Loucy (cell line): Measurements from ENCODE around the gene IFI44L.

Experiments
- H2AFZ ChIP-seq: fragments of 200-600 bp; sonication (generic); 2 replicates; pipeline ENCODE4 v1.6.0; 2016; ENCODE audit warnings: antibody characterized with exemption, mild to moderate bottlenecking, low read length, moderate library complexity
- H3F3A ChIP-seq: fragments of 200-600 bp; 2 replicates; pipeline ENCODE4 v1.6.0; 2016; ENCODE audit warnings: antibody characterized with exemption, low read depth, mild to moderate bottlenecking
- H3K27me3 ChIP-seq: fragments of 200-600 bp; sonication (generic); 2 replicates; pipeline ENCODE4 v1.6.1; 2014; ENCODE audit warnings: low read length, mild to moderate bottlenecking; ENCODE audit not compliant: insufficient read depth, poor library complexity, severe bottlenecking
- H3K36me3 ChIP-seq: fragments of 200-600 bp; sonication (generic); 2 replicates; pipeline ENCODE4 v1.6.1; 2016; ENCODE audit warnings: low read length; ENCODE audit not compliant: insufficient read depth
- H3K4me1 ChIP-seq: fragments of 200-600 bp; sonication (generic); 2 replicates; pipeline ENCODE4 v1.5.1; 2014; ENCODE audit warnings: low read length, mild to moderate bottlenecking; ENCODE audit not compliant: insufficient read depth, poor library complexity, severe bottlenecking
- H3K4me2 ChIP-seq: fragments of 200-600 bp; sonication (generic); 2 replicates; pipeline ENCODE4 v1.6.0; 2014; ENCODE audit warnings: antibody characterized with exemption, low read length, low read depth, mild to moderate bottlenecking; ENCODE audit not compliant: poor library complexity, severe bottlenecking
- H3K4me3 ChIP-seq: fragments of 200-600 bp; sonication (generic); 2 replicates; pipeline ENCODE4 v1.5.1; 2014; ENCODE audit warnings: low read length, mild to moderate bottlenecking, mixed read lengths; ENCODE audit not compliant: poor library complexity, severe bottlenecking
- H3K79me2 ChIP-seq: fragments of 200-600 bp; sonication (generic); 2 replicates; pipeline ENCODE4 v1.6.1; 2014; ENCODE audit warnings: low read length; ENCODE audit not compliant: insufficient read depth
- H3K9ac ChIP-seq: fragments of 200-600 bp; sonication (generic); 2 replicates; pipeline ENCODE4 v1.6.0; 2014; ENCODE audit warnings: mild to moderate bottlenecking, low read depth, low read length, moderate library complexity; ENCODE audit not compliant: poor library complexity, severe bottlenecking
- H3K9me2 ChIP-seq: fragments of 200-600 bp; sonication (generic); replicated peaks from 2 replicates; pipeline ENCODE4 v1.6.1; 2016; ENCODE audit warnings: low read depth, low read length, mixed read lengths
- H3K9me3 ChIP-seq: fragments of 200-600 bp; sonication (generic); 2 replicates; pipeline ENCODE4 v1.6.1; 2014; ENCODE audit warnings: mild to moderate bottlenecking, antibody characterized with exemption, low read length, low read depth; ENCODE audit not compliant: insufficient read depth
- H4K20me1 ChIP-seq: fragments of 200-600 bp; sonication (generic); 2 replicates; pipeline ENCODE4 v1.6.0; 2014; ENCODE audit warnings: antibody characterized with exemption, low read length, mild to moderate bottlenecking; ENCODE audit not compliant: insufficient read depth, poor library complexity, severe bottlenecking
- EZH2phosphoT487 ChIP-seq: fragments of 200-600 bp; IDR thresholded peaks from 2 replicates; pipeline ENCODE4 v1.6.1; 2018; ENCODE audit warnings: antibody characterized with exemption, mild to moderate bottlenecking, moderate library complexity, borderline replicate concordance
- TF ChIP-seq, protein P1 (sequence below): fragments of 200-600 bp; sonication (generic); conservative IDR thresholded peaks from 2 replicates; pipeline ENCODE4 v1.5.1; 2014; ENCODE audit warnings: mild to moderate bottlenecking, antibody characterized with exemption, low read length

Gene IFI44L

DNA sequence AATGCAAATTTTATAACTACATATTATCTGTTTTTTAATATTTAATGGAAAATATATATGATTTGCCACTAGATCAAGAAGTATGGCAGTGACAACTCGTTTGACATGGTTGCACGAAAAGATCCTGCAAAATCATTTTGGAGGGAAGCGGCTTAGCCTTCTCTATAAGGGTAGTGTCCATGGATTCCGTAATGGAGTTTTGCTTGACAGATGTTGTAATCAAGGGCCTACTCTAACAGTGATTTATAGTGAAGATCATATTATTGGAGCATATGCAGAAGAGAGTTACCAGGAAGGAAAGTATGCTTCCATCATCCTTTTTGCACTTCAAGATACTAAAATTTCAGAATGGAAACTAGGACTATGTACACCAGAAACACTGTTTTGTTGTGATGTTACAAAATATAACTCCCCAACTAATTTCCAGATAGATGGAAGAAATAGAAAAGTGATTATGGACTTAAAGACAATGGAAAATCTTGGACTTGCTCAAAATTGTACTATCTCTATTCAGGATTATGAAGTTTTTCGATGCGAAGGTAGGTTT is 29.9 kb downstream of the IFI44L start:
- H3K27me3 ChIP-seq: no peaks in the 10 kb centered on the region
- H3K4me1 ChIP-seq: peaks cover 45% of the 10 kb centered on the region
- peak overlapping the region; percentile 83; the same call in 1 of the 2 replicates for H2AFZ ChIP-seq
- H4K20me1 ChIP-seq: no peaks in the 10 kb centered on the region
- H3K9ac ChIP-seq: peak overlapping the region; percentile 73
- peaks cover 10% of the 10 kb centered on the region; the same call in 1 of the 2 replicates for H3K9me3 ChIP-seq
- peak overlapping the region; percentile 80 for H3K4me3 ChIP-seq
- H3F3A ChIP-seq: no peaks in the 10 kb centered on the region
- no peaks in the 10 kb centered on the region for H3K9me2 ChIP-seq
- H3K36me3 ChIP-seq: no peaks in the 10 kb centered on the region
- H3K79me2 ChIP-seq: peaks cover 34% of the 10 kb centered on the region
- TF ChIP-seq, protein P1, sequence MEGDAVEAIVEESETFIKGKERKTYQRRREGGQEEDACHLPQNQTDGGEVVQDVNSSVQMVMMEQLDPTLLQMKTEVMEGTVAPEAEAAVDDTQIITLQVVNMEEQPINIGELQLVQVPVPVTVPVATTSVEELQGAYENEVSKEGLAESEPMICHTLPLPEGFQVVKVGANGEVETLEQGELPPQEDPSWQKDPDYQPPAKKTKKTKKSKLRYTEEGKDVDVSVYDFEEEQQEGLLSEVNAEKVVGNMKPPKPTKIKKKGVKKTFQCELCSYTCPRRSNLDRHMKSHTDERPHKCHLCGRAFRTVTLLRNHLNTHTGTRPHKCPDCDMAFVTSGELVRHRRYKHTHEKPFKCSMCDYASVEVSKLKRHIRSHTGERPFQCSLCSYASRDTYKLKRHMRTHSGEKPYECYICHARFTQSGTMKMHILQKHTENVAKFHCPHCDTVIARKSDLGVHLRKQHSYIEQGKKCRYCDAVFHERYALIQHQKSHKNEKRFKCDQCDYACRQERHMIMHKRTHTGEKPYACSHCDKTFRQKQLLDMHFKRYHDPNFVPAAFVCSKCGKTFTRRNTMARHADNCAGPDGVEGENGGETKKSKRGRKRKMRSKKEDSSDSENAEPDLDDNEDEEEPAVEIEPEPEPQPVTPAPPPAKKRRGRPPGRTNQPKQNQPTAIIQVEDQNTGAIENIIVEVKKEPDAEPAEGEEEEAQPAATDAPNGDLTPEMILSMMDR: no peak
- no peak for TF ChIP-seq EZH2phosphoT487
- H3K4me2 ChIP-seq: peak overlapping the region; percentile 91

DNA sequence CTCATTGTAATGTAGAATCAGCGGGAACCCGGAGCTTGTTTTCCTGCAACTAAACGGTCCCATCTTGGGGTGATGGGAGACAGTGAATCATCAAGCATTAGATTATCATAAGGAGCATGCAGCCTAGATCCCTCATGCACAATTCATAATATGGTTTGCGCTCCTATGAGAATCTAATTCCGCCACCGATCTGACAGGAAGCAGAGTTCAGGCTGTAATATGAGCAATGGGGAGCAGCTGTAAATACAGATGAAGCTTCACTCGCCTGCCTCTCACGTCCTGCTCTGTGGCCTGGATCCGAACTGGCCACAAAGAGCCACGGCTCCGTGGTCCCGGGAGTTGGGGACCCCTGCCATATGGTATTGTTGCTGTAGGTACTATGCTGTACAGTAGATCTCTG is 31.0 kb downstream of the IFI44L start:
- no peak for TF ChIP-seq EZH2phosphoT487
- TF ChIP-seq, protein P1: no peak
- no peaks in the 10 kb centered on the region for H4K20me1 ChIP-seq
- H3K27me3 ChIP-seq: no peaks in the 10 kb centered on the region
- H3K79me2 ChIP-seq: peaks cover 34% of the 10 kb centered on the region
- no peaks in the 10 kb centered on the region for H3F3A ChIP-seq
- peaks cover 10% of the 10 kb centered on the region; the same call in 1 of the 2 replicates for H3K9me3 ChIP-seq
- H3K4me2 ChIP-seq: peak overlapping the region; percentile 91
- H3K4me3 ChIP-seq: peak overlapping the region; percentile 80
- no peaks in the 10 kb centered on the region for H3K36me3 ChIP-seq
- H3K9ac ChIP-seq: peak overlapping the region; percentile 73
- peaks cover 36% of the 10 kb centered on the region for H3K4me1 ChIP-seq
- peak overlapping the region; percentile 83 for H2AFZ ChIP-seq
- no peaks in the 10 kb centered on the region for H3K9me2 ChIP-seq

DNA sequence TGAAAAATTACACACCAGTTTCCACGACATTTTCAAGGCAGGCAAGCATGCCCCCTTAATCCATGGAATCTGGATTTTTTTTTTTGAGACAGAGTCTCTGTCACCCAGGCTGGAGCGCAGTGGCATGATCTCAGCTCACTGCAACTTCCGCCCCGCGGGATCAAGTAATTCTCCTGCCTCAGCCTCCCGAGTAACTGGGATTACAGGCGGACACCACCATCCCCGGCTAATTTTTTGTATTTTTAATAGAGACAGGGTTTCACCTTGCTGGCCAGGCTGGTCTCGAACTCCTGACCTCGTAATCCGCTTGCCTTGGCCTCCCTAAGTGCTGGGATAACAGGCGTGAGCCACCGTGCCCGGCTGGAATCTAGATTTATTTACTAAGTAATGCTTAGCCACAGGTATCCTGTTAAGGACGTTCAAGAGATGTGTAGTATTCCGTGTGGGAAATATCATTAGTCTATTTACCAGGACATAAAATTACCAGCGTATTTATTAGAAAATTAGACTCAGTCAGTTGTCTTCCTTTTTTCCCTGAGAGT is 31.8 kb downstream of the IFI44L start:
- H4K20me1 ChIP-seq: no peaks in the 10 kb centered on the region
- H3K79me2 ChIP-seq: peaks cover 34% of the 10 kb centered on the region
- no peak overlapping the region for H2AFZ ChIP-seq
- peaks cover 6% of the 10 kb centered on the region; the same call in 1 of the 2 replicates for H3K9me3 ChIP-seq
- no peaks in the 10 kb centered on the region for H3K9me2 ChIP-seq
- H3F3A ChIP-seq: no peaks in the 10 kb centered on the region
- no peak for TF ChIP-seq EZH2phosphoT487
- TF ChIP-seq, protein P1: no peak
- peak overlapping the region; percentile 80 for H3K4me3 ChIP-seq
- H3K27me3 ChIP-seq: no peaks in the 10 kb centered on the region
- H3K9ac ChIP-seq: peak overlapping the region; percentile 73
- peaks cover 32% of the 10 kb centered on the region for H3K4me1 ChIP-seq
- no peaks in the 10 kb centered on the region for H3K36me3 ChIP-seq
- H3K4me2 ChIP-seq: peak overlapping the region; percentile 91
